Measurements from ENCODE around the gene DZIP3. TPM values are rescaled to one million over a fixed set of nuclear protein-coding genes. Genes with fewer than 3 reads are reported as not detected.

Gene DZIP3
- total and polyA plus RNA-seq, 3 donors from 2014 or later, result 42.0 to 62.8 (median 46.4) TPM

GRCh38 chr3:108602249-108602934, 12.9 kb downstream of the DZIP3 start:
- H3K4me1 ChIP-seq, result peaks cover 13% of the 10 kb centered on the region
- H3K9me3 ChIP-seq, result no peaks in the 10 kb centered on the region
- no peaks in the 10 kb centered on the region for H3K36me3 ChIP-seq (ENCODE audit: low read depth, missing control alignments)
- no peak overlapping the region for H3K4me3 ChIP-seq
- intact Hi-C loops (cut with DNase I; ENCODE audit: low total_unique reads), result no loop called here
- no peak for DNase-seq
- no peak for TF ChIP-seq POLR2A (IDR thresholded peaks at IDR 0.05)
- no peak for TF ChIP-seq CTCF (IDR thresholded peaks at IDR 0.05)
- WGBS, 2 donors, result 73 to 80% methylated on average over 5 of the region's 5 CpGs
- no peaks in the 10 kb centered on the region for H3K27me3 ChIP-seq
- H3K27ac ChIP-seq, result no peak overlapping the region

GRCh38 chr3:108602935-108603294, 13.4 kb downstream of the DZIP3 start:
- Histone ChIP-seq H3K27ac (no peak overlapping the region), H3K4me3 (no peak overlapping the region), H3K4me1 (peaks cover 13% of the 10 kb centered on the region), H3K9me3 (no peaks in the 10 kb centered on the region), H3K27me3 (no peaks in the 10 kb centered on the region), H3K36me3 (ENCODE audit: low read depth, missing control alignments) (no peaks in the 10 kb centered on the region)
- no peak for DNase-seq
- no peak for TF ChIP-seq POLR2A (IDR thresholded peaks at IDR 0.05)
- no peak for TF ChIP-seq CTCF (IDR thresholded peaks at IDR 0.05)
- 57 to 69% methylated on average over 2 of the region's 2 CpGs for WGBS, 2 donors
- intact Hi-C loops (cut with DNase I; ENCODE audit: low total_unique reads), result no loop called here

DNA sequence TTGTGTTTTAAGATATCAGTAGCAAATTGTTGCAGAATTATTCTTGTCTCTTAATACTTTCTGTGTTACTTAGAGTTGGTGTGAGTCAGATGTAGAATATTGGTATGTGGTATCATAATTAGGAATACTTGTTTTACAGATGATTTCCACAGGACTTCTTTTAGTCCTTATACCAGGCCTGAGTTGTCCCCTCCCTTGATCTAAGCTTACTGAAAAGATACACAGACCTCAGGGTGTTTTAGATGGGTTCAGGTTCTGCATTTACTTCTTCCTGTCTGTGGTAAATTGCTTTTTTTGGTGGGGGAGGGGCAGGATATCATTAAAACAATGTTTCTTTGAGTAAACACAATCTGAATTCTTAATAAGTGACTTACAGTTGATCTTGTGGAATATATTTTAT, 14.2 kb downstream of the DZIP3 start:
- H3K9me3 ChIP-seq, result no peaks in the 10 kb centered on the region
- intact Hi-C loops (cut with DNase I; ENCODE audit: low total_unique reads), result no loop called here
- DNase-seq, result no peak
- peaks cover 13% of the 10 kb centered on the region for H3K4me1 ChIP-seq
- H3K4me3 ChIP-seq, result no peak overlapping the region
- no peak for TF ChIP-seq POLR2A (IDR thresholded peaks at IDR 0.05)
- TF ChIP-seq CTCF (IDR thresholded peaks at IDR 0.05), result no peak
- no peaks in the 10 kb centered on the region for H3K27me3 ChIP-seq
- H3K36me3 ChIP-seq (ENCODE audit: low read depth, missing control alignments), result no peaks in the 10 kb centered on the region
- H3K27ac ChIP-seq, result no peak overlapping the region

GRCh38 chr3:108605028-108605427, 15.5 kb downstream of the DZIP3 start:
- Histone ChIP-seq H3K27ac (no peak overlapping the region), H3K27me3 (no peaks in the 10 kb centered on the region), H3K9me3 (no peaks in the 10 kb centered on the region), H3K4me3 (no peak overlapping the region), H3K36me3 (ENCODE audit: low read depth, missing control alignments) (no peaks in the 10 kb centered on the region), H3K4me1 (peaks cover 13% of the 10 kb centered on the region)
- no peak for TF ChIP-seq POLR2A (IDR thresholded peaks at IDR 0.05)
- TF ChIP-seq CTCF (IDR thresholded peaks at IDR 0.05), result no peak
- intact Hi-C loops (cut with DNase I; ENCODE audit: low total_unique reads), result no loop called here
- no peak for DNase-seq
- WGBS, 2 donors, result 92 to 95% methylated on average over 2 of the region's 2 CpGs

DNA sequence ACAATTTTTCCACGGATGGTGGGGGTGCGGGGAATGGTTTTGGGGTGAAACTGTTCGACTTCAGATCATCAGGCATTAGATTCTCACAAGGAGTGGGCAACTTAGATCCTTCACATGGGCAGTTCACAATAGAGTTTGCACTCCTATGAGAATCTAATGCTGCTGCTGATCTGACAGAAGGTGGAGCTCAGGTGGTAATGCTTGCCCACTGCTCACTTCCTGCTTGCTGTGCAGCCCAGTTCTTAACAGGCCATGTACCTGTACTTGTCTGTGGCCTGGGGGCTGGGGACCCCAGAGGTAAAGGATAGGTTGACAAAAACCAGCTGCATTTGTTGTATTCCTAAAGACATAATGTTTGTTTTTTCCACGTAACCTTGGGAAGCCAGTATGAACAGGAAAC, 16.0 kb downstream of the DZIP3 start:
- Histone ChIP-seq H3K27ac (no peak overlapping the region), H3K9me3 (no peaks in the 10 kb centered on the region), H3K4me1 (peaks cover 13% of the 10 kb centered on the region), H3K36me3 (ENCODE audit: low read depth, missing control alignments) (no peaks in the 10 kb centered on the region), H3K27me3 (no peaks in the 10 kb centered on the region), H3K4me3 (no peak overlapping the region)
- intact Hi-C loops (cut with DNase I; ENCODE audit: low total_unique reads), result no loop called here
- 72 to 78% methylated on average over 4 of the region's 4 CpGs for WGBS, 2 donors
- TF ChIP-seq CTCF (IDR thresholded peaks at IDR 0.05) (no peak), POLR2A (IDR thresholded peaks at IDR 0.05) (no peak)
- no peak for DNase-seq

Data from testis (tissue), 3 donors.